Measurements from ENCODE around the gene SUMO2.
"Not testable (repeated sequence)": the region's sequence is repeated elsewhere in the genome, so short reads cannot be mapped to it uniquely, and the experiment has no call there.

The SUMO2 gene

DNA sequence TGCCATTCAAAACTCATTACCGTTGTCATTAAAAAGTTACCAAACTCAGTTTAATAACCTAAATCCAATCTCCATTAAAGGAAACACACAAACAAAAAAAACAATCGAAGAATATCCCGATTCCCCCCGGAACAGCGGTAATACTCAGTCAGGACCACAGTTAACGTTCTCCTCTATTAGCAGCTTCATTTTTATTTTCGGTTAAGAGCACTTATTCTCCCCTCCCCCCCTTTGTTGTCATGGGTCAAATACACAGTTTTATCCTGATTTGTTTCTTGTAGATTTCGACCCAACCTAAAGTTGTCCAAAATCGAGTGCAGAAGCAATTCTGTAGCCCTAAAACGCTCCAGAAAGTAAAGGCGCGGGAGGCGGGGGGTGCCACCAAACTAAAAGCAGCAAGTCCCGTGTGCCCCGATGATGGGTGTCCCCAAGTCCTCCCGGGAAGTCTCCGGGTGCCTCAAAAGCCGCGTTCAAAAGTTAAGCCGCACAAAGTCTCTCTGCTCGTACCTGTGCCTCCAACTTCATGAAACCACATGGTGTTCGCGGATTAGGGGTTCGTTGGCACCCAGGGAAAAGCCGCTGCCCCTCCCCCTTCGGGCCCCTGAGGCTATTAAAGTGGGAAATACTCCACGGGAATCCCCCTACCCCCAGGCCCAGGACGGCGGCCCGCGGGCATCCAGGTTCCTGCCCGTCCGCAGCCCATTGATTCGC lies 996 bp downstream of the SUMO2 start:
- DNase-seq (ENCODE audit: low read depth): no peak

- DNase-seq (ENCODE audit: low read depth): no peak
These were observed 1.6 kb downstream of the SUMO2 start for GRCh38 chr17:75181110-75181509.

DNA sequence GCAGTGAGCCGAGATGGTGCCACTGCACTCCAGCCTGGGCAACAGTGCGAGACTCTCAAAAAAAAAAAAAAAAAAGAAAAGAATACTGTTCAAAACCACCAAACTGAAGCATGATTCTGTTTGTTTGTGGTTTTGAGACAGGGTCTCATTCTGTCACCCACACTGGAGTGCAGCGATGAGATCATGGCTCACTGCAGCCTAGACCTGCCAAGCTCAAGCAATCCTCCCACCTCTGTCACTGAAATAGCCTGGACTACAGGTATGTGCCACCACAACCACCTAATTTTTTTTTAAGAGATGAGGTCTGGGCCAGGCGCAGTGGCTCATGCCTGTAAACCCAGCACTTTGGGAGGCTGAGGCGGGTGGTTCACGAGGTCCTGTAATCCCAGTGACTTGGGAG lies 4.3 kb downstream of the SUMO2 start:
- no peak for DNase-seq (ENCODE audit: low read depth)

DNA sequence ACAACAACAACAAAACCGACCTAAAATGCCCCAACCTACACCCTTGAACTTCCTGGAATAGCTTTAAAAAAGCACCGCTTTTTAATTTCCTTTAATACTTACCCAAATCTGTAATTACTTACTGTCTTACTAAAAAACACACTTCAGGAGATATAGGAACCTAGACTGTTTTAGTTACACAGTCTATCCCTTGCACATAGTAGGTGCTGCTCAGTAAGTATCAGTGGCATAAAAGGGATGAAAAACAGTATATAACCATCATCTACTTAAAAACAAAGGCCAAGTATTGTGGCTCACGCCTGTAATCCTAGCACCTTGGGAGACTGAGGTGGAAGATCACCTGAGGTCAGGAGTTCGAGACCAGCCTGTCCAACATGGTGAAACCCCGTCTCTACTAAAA lies 6.1 kb downstream of the SUMO2 start:
- DNase-seq (ENCODE audit: low read depth): no peak

DNA sequence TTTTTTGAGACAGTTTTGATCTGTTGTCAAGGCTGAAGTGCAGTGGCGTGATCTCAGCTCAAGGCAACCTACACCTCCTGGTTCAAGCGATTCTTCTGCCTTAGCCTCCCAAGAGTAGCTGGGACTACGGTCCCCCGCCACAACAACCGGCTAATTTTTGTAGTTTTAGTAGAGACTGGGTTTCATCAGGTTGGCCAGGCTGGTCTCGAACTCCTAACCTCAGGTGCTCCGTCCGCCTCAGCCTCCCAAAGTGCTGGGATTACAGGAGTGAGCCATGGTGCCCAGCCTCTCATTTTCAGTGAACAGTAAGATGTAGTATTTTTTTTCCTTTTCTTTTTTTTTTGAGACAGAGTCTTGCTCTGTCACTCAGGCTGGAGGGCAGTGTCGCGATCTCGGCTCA lies 7.8 kb downstream of the SUMO2 start:
- no peak for DNase-seq (ENCODE audit: low read depth)

- no peak for DNase-seq (ENCODE audit: low read depth)
These were observed 9.2 kb downstream of the SUMO2 start for GRCh38 chr17:75173526-75173925.

GRCh38 chr17:75168998-75169397 lies 13.8 kb downstream of the SUMO2 start:
- DNase-seq (ENCODE audit: low read depth): no peak

- DNase-seq (ENCODE audit: low read depth): not testable (repeated sequence)
These were observed 18.2 kb downstream of the SUMO2 start for GRCh38 chr17:75164606-75165005.

GRCh38 chr17:75163074-75163473 lies 19.7 kb downstream of the SUMO2 start:
- no peak for DNase-seq (ENCODE audit: low read depth)

DNA sequence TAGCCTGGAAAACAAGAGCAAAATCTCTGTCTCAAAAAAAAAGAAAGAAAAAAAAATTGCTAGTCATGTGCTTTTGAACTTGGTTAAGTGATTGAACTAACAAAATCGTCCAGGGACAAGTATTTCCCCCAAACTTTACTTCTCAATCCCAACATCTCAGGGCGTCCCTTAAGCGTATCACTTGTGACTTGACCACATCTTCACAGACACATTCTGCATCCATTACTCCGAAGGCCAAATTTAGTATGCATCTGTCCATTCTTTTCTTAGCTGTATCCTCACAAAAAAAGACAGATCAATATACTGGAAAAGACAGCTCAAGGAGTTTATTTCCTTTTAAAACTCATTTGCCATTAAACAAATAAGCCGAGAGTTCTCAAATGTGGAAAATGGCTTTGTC lies 22.5 kb downstream of the SUMO2 start:
- DNase-seq (ENCODE audit: low read depth): no peak

- no peak for DNase-seq (ENCODE audit: low read depth)
These were observed 23.3 kb downstream of the SUMO2 start for GRCh38 chr17:75159196-75160031.

DNA sequence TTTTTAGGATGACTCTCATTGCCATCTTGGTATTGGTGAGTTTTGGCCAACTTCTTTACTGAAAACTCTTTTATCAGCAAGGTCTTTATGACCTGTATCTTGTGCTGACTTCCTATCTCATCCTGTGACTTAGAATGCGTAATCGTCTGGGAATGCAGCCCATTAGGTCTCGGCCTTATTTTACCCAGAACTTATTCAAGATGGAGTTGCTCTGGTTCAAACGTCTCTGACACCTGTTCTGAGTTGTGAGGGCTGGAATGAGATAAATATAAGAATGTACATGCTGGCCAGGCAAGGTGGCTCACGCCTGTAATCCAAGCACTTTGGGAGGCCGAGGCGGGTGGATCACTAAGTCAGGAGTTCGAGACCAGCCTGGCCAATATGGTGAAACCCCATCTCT lies 24.3 kb downstream of the SUMO2 start:
- not testable (repeated sequence) for DNase-seq (ENCODE audit: low read depth)

DNA sequence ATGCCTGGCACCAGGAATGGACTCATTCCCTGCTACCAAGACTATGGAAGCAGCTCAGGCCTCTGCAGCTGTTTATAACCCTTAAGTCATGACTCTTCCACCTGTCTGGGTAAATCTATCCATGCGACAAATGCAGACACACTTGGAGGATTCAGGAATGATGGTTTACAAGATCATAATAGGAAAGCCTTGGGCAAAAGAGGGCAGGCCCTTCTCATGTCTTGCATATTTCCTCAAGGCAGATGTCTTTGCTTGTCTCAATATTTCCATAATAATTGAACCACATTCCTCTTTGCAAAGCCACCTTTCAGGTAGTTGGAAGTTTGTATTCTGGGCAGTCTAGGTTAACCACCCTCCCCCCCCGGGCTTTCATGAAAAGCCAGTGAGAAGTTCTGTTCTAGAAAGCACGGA lies 27.6 kb downstream of the SUMO2 start:
- no peak for DNase-seq (ENCODE audit: low read depth)

DNA sequence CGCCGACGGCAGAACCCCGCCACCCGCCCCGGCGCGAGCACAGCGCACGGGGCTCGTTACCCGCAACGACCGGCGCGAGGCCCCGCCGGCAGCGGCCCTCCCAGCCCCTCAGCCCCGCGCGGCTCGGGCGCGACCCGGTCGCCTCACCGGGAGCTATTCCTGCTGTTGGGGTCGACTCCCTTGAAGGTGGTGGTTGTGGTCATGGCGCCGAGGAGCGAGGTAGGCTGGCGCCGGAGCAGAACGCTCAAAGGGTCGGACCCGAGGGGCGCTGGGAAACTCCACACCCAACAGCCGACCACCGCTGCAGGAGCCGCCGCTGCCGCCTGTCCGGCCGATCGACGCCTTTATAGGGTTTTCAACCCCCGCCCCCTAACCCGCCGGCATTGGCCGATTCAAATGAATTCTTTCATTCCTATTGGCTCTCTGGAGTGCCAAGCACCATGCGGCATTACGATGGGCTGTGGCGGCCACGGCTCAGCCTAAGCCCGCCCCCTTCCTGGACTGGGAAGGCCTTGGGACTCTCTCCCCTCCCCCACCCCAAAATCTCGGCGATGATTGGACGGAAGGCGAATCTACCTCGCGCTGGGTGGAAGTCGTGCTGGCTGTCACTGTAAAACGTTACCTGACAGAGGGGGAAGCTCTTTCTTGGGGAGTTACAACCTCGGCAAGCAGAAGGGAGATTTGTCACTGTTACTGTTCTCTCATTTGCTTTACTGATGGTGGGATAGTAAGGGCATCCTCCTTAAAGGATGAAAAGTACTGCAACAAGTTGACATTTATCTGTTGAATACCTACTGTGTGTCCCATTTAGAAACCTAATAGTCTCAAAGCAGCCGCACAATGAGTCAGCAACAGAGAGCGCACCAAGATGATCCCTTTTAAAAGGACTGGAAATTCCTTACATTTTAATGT lies 28.3 kb downstream of the SUMO2 start, which contains the start of gene JPT1:
JPT1 (minus strand) TSS at position 318 of the 912 bp plus-strand sequence; CDS start at position 203, 115 bp downstream.
- peak; percentile 92 for DNase-seq (ENCODE audit: low read depth)

GRCh38 chr17:75153780-75154194 lies 29.0 kb downstream of the SUMO2 start:
- no peak for DNase-seq (ENCODE audit: low read depth)

GRCh38 chr17:75152922-75153779 lies 29.6 kb downstream of the SUMO2 start:
- no peak for DNase-seq (ENCODE audit: low read depth)

DNA sequence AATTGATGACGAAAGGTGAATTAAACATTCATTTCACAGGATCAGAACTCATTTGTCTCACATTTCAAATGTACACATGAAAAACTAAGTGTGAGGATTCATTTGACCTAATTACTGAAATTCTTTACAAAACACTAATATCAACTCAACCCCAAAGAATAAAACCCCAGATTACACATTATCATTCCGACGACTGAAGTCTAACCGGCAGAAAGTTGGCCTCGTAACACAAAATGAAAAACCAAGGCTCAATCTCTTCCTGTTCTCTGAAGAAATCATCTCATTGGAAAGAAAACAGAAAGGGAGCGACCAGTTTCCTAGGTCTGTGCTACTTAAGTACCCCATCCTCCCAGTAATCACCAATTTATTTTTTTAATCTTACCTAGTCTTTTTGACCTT lies 30.2 kb downstream of the SUMO2 start:
- DNase-seq (ENCODE audit: low read depth): no peak

DNA sequence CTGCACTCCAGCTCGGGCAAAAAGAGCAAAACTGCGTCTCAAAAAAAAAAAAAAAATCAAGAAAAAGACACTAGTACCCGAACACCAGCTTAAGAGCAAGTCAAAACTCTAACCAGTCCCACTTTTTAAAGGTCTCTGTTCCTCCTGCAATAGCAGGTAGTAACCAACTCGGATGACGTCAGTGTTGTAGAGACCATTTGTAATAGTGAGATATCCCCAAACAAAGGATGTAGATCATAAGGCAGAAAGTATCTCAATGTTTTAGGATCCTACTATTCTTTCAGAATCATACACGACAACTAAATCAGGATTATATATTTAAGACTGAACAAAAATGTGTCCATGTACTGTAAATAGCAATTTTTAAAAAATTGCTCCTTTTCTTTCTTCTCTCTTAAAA lies 30.8 kb downstream of the SUMO2 start:
- DNase-seq (ENCODE audit: low read depth): no peak

DNA sequence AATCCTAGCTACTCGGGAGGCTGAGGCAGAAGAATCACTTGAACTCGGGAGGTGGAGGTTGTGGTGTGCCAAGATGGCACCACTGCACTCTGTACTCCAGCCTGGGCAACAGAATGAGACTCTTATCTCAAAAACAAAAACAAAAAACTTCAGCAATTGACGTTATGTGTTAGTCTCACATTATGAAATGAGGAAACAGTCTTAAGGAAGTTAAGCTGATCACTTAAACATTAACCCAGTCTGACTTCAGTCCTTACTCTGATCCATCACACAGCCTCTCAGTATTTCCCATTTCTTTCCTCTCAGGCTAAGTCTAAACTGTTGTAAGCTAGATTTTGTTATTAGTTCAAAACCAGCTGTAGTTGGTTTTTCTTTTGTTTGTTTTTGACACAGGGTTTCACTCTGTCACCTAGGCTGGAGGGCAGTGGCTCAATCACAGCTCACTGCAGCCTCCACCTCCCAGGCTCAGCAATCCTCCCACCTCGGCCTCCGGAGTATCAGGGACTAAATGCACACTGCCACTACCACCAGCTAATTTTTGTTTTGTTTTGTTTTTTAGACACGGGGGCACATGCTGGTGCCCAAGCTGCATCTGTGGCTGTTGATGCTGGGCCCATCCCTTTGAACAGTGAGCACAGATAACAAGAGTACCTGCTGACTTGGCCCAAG lies 34.7 kb downstream of the SUMO2 start:
- DNase-seq (ENCODE audit: low read depth): no peak

DNA sequence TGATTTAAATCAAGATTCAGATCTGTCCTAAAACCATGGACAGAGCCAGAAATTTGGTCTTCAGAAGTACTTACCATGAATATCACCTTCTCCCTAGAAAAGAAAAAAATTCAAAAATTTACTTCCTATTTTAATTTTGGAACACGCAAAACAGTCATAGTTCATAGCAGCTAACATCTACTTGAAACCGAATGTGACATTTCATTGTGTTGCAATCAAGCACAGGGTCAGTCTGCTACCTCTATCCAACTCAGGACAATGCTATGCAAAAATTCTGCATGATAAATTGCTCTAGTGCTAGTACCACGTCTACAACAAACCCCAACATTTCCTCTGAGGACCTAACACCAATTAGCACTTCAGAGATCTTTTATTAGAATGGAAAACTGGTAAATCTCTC lies 36.2 kb downstream of the SUMO2 start:
- no peak for DNase-seq (ENCODE audit: low read depth)
